WI38 (cell line): ENCODE results near the gene GFOD2.
"Not testable (repeated sequence)": the region's sequence is repeated elsewhere in the genome, so short reads cannot be mapped to it uniquely, and the experiment has no call there.

Experiments used
- H3K4me3 ChIP-seq: 2 replicates; pipeline ENCODE4 v1.5.1; 2011; ENCODE audit warnings: low read depth, mild to moderate bottlenecking, control low read depth, low read length
- CTCF ChIP-seq: IDR thresholded peaks from 2 replicates; pipeline ENCODE4 v1.5.1; 2012; ENCODE audit warnings: low read depth, mild to moderate bottlenecking, control low read depth, low read length

Gene GFOD2

GRCh38 chr16:67703626-67704025, 15.5 kb downstream of the GFOD2 start:
- no peak for TF ChIP-seq CTCF
- no peak overlapping the region for H3K4me3 ChIP-seq

GRCh38 chr16:67702130-67702529, 17.0 kb downstream of the GFOD2 start:
- no peak overlapping the region for H3K4me3 ChIP-seq
- TF ChIP-seq CTCF = no peak

DNA sequence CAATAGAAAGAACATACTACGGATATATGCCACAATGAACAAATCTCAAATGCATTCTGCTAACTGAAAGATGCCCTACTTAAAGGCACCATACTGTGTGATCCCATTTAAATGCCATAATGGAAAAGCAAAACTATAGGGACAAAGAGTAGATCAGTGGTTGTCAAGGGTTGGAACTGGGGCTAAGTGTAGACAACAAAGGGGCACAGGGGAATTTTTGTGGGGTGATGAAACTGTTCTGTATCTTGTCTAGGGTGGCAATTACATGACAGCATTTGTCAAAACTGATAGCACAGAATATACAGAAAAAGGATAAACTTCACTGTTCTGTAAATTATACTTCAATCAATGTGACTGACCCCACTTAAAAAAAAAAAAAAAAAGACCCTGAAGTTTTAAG, 17.7 kb downstream of the GFOD2 start:
- no peak overlapping the region for H3K4me3 ChIP-seq

DNA sequence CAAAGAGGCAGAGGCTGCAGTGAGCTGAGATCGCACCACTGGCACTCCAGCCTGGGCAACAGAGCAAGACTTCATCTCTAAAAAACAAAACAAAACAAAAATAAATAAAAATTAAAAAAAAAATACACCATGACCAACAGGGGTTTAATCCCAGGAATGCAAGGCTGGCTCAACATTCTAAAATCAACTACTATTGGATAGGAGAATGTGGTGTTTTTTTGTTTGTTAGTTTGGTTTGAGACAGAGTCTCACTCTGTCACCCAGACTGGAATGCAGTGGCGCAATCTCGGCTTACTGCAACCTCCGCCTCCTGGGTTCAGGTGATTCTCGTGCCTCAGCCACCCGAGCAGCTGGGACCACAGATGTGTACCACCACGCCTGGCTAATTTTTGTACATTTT, 19.9 kb downstream of the GFOD2 start:
- TF ChIP-seq CTCF = no peak
- no peak overlapping the region for H3K4me3 ChIP-seq

More for the DNA sequence above, 17.7 kb downstream of the GFOD2 start:
- TF ChIP-seq CTCF = no peak

- H3K4me3 ChIP-seq = no peak overlapping the region
- TF ChIP-seq CTCF = no peak
Observed at GRCh38 chr16:67697422-67698185, 21.5 kb downstream of the GFOD2 start.

- no peak overlapping the region for H3K4me3 ChIP-seq
- TF ChIP-seq CTCF = no peak
Observed at GRCh38 chr16:67694611-67695010, 24.5 kb downstream of the GFOD2 start.

GRCh38 chr16:67693517-67694285, 25.4 kb downstream of the GFOD2 start:
- H3K4me3 ChIP-seq = not testable (repeated sequence)
